GM21786 (cell line): ENCODE measurements around the gene REXO4.
"Not testable (repeated sequence)": the region's sequence is repeated elsewhere in the genome, so short reads cannot be mapped to it uniquely, and the experiment has no call there.

Experiments used
- ATAC-seq: cut with Tn5 transposase; IDR thresholded peaks from one replicate; pipeline ENCODE4 v1.9.1; 2021; ENCODE audit not compliant: unreplicated experiment

REXO4 gene

DNA sequence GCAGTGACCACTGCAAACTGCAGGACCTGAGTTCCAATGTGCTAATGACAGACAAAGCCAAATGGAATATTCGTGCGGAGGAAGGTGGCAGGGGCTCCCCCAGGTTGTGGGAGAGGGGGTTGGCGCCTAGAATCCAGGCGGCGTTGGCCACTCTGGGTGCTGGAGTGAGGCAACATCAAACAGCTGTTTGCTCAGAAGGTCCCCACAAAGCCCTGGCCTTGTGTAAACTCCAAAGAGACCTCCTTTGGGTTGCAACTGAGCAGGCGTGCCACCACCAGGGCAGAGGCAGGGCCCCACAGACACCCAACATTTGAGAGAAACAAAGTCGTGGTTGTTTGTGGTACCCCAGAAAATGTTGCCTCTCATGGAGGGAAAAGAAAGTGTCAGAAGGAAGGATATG is 27.1 kb downstream of the REXO4 start:
- no peak for ATAC-seq

GRCh38 chr9:133389562-133389961 is 28.2 kb downstream of the REXO4 start:
- ATAC-seq, result no peak

DNA sequence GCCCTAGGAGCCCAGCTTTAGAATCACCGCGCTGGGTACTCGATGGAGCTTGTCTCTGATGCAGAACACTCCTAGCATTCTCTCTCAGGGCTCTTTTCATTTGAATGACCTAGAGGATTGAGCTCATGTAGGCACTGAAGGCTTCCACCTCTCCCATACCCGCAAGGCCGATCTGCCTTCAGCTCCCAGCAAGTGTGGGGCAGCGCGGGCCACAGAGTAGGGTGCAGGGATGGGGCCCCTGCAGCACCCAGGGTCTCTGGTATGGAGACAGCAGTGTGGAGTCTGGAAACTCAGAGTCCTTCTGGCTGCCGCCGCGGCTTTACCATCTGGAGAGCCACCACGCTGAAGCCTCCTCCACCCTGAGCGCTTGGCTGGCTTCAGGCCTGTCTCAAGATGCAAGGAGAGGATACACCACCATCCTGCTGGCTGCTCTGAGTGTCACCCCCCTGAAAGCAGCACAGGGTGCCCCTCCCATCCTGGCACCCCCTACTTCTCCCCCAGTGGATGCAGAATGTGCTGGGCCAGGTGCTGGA is 28.7 kb downstream of the REXO4 start:
- no peak for ATAC-seq

GRCh38 chr9:133387680-133388079 is 30.1 kb downstream of the REXO4 start:
- no peak for ATAC-seq

DNA sequence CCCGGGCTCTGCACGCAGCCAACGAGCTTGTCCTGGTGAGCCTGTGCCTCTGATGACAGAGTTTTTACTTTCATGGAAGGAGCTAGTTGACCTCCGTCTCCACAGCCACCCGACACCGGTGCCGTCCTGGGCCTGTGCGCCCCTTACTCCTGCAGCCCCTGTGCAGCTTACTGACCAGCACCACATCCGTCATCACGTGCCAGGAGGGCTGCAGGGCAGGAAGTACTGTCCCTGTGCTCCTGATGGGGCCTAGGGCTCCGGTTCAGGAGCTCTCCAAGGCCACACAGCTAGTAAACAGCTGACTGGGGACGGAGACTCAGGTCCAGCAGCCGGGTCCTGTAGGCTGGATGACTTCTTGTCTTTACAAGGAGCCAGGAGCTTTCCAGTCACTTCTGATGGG is 31.5 kb downstream of the REXO4 start:
- ATAC-seq, result no peak

DNA sequence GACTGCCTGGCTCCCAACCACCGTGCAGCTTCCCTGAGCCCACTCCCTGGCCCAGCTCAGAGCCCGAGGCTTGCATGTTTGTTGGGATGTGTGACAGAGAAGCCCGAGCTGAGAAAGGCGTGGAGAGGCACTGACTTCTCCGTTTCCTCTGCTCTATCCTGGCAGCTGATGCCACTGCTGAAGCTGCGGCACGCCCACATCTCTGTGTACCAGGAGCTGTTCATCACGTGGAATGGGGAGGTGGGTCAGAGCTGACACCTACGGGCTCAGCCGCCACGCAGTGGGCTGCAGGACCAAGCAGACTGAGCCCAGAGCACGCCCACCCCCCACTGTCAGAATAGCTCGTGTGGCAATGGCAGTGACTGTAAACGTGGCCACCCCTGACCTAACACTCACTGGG is 32.4 kb downstream of the REXO4 start:
- ATAC-seq, result no peak

DNA sequence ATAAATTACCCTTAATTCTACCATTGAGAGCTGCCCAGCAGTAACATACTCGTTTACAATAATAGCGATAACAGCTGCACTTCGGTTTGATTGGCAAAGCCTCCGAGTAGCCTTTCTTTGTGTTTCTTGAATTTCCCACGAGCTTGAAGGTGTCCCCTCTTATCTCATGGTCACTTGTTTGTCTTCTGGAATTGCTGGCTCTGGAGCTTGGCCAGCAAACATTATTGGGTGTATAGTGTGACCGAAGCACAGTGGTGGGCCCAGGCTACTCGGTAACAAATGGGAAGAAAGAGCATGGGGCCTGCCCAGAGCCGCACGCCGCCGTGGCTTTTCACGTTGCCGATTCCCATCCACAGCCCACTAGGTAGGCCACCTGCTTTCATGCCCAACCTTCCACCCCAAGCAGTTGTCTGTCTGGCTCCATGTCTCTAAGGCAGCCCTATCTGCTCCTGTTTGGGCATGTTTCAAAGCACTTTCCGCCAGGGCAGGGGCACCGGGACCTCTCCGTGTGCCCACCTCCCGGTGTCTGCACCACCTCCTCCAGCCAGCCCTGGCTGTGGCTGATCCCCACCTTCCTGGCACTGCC is 33.0 kb downstream of the REXO4 start:
- no peak for ATAC-seq

GRCh38 chr9:133383438-133383837 is 34.4 kb downstream of the REXO4 start:
- ATAC-seq, result no peak

- ATAC-seq, result no peak
Measured at GRCh38 chr9:133382507-133383141, 35.2 kb downstream of the REXO4 start.

DNA sequence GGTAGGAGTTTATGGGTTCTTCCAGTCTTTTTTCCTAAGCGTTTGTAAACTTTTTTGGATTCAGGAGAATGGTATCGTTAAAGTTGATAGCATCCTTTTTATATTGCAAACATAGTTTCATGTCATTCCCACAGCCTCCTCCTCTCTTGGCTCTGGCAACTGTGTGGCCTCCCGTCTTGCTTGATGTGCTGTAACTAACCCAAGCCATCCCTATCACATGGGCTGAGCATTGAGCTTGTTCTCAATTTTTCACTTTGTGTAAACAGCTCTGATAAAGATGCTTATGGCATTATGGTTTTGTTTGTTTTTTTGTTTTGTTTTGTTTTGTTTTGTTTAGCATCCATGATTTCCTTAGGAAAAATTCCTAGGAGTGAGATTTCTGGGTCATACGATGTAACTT is 37.1 kb downstream of the REXO4 start:
- ATAC-seq, result no peak

DNA sequence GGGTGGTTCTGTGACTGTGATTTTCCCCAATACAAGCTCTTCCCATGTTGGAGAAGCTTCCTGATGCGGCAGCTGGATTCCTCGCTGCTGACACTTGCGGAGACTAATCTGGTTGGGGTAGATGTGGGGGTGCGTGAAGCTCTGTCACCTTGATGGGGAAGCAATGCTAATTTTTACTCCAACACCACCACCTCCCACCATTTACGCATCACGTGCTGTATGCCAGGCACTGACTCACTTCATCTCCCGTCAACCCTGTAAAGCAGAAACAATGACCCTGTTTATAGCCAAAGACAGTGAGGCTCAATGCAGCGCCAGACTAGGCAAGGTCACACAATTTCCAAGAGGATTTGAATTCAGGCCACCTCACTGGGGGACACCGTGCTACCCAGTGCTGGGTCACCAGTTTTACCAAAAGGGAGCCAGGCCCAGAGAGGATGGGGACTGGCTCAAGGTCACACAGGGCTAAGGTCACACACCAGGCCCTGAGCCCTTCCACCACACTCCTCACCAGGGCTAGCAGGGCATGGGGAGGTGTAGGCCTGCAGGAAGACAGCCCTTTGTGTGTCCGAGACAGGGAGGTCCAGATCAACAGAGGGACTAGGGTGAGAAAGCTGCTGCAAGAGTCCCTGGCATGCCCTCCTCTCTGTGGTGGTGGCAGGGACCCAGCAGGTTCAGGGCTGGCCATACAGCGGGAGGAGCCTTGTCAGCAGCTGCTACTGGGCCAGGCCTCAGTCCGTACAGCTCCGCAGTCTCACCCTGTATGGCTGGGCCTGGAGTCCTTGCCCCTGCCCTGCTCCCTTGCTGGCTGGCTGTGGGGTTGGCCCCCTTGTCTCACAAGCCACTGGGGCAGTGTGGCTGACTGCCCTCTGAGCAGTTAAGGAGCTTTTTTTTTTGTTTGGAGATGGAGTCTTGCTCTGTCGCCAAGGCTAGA is 38.4 kb downstream of the REXO4 start:
- ATAC-seq, result no peak

DNA sequence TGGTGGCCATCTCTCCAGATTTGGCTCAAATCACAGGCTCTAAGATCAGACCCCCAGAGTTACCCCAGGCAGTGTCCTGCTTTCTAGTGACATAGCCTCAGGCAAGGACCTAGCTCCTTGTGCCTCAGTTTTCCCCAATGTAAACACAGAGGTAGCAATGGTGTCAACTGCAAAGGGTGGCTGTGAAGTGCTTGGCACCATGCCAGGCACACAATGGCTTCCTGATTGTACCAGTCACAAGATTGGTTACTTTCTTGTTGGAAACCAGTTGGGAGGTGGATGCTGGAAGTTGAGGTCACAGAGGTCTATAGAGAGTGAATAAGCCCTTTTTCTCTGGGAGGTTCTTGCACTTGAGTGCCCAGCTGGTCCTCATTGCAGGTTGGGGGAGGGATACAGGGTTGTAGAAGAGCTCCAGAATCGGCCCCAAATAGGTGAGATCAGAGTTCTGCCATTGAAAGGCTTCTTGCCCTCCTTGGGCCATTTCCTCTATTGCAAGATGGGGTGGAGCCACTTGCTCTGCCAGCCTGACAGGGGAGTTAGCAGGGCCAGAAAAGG is 39.3 kb downstream of the REXO4 start:
- ATAC-seq, result no peak

DNA sequence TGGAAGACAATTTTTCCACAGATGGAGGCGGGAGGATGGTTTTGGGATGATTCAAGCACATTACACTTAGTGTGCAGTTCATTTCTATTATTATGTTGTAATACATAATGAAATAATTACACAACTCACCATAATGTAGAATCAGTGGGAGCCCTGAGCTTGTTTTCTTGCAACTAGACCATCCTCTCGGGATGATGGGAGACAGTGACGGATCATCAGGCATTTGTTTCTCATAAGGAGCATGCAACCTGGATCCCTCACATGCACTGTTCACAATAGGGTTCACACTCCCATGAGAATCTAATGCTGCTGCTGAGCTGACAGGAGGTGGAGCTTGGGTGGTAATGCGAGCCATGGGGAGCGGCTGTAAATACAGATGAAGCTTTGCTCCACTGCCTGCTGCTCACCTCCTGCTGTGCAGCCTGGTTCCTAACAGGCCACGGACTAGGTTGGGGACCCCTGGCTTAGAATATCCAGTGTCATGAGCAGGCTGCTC is 40.0 kb downstream of the REXO4 start:
- no peak for ATAC-seq

GRCh38 chr9:133377280-133377679 is 40.5 kb downstream of the REXO4 start:
- ATAC-seq, result not testable (repeated sequence)

GRCh38 chr9:133375724-133376654 is 41.8 kb downstream of the REXO4 start, which contains the start of the genes STKLD1 and SURF4:
Gene STKLD1, plus strand, starts transcription at chr9:133376366. Its CDS starts 108 bp downstream, at chr9:133376474.
Gene SURF4, minus strand, starts transcription at chr9:133376060. Its CDS starts 91 bp downstream, at chr9:133375969.
- peak; percentile 91 for ATAC-seq

- ATAC-seq, result no peak
Measured at GRCh38 chr9:133375116-133375723, 42.6 kb downstream of the REXO4 start.

DNA sequence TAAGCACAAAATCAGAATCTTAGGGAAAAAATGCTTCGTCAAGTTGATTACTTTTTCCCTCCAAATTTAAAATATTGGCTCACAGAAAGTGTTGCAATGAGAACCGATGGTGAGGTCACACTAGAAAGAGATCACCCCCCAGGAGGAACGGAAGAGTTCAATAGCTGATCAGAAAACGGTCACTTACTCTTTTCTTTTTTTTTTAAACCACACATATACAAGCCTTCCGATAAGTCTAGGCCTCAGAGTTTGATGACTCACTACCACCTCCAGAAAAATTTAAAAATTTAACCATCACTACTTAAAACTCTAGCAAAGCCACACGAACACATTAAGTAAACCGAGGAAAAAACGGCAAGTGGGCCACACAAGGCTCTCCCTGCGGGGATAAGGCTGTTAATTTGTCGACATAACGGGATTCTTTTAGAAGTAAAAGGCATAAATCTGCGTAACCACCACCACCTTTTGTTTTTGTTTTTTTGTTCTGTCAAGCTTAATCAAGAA is 43.1 kb downstream of the REXO4 start:
- ATAC-seq, result no peak

DNA sequence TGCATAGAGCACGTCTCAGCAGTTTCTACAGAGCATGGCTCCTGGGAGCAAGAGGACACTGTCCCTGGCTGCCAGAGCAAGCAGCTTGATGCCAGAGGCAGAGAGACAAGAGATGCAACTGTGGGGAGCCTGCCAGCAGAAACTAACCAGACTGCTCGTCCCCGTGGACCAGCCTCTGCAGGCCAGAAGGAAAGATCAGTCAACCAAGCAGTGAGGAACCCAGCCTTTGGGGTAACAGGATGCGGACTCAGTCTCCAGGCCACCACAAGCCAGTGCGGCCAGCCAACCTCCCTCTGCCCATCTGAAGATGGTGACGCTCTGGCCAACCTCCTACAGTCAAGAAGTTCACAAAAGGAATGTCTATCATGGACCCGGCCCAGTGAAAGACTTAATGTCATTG is 45.7 kb downstream of the REXO4 start:
- ATAC-seq, result no peak

- ATAC-seq, result no peak
Measured at GRCh38 chr9:133371261-133371711, 46.5 kb downstream of the REXO4 start.
